Transverse colon (tissue), 4 donors: ENCODE data around the gene DPY19L3. TPM values are rescaled to one million over a fixed set of nuclear protein-coding genes. Genes with fewer than 3 reads are reported as not detected.

Experiments
- DNase-seq: peaks from one replicate; pipeline ENCODE4 v3.0.0-alpha.2; 2019
- H3K27ac ChIP-seq, 4 donors: fragments of 200-600 bp; sonication (generic); 2 replicates each; pipeline ENCODE4 v1.5.1; 2016 to 2018; ENCODE audit warnings: inconsistent platforms in 4 of 4
- H3K27me3 ChIP-seq: fragments of 200-600 bp; sonication (generic); 2 replicates; pipeline ENCODE4 v1.5.1; 2017; ENCODE audit warnings: inconsistent platforms
- H3K36me3 ChIP-seq, 4 donors: fragments of 200-600 bp; sonication (generic); 2 replicates each; pipeline ENCODE4 v1.5.1; 2017 to 2019; ENCODE audit warnings: inconsistent platforms in 4 of 4
- H3K4me1 ChIP-seq, 4 donors: fragments of 200-600 bp; sonication (generic); 2 replicates each; pipeline ENCODE4 v1.5.1; 2017 to 2020; ENCODE audit warnings: inconsistent platforms in 4 of 4
- H3K4me3 ChIP-seq, 4 donors: fragments of 200-600 bp; sonication (generic); 1 replicate in 1 of 4; 2 replicates in 3 of 4; pipeline versions ENCODE4 v1.5.1 to v1.6.1; 2017 to 2019; ENCODE audit warnings: inconsistent platforms in 4 of 4
- H3K9me3 ChIP-seq, 2 donors: fragments of 200-600 bp; sonication (generic); 2 replicates each; pipeline ENCODE4 v1.5.1; 2017 to 2019; ENCODE audit warnings: inconsistent platforms in 2 of 2
- EP300 ChIP-seq: sonication (generic); formaldehyde crosslinking; IDR thresholded peaks from one replicate; pipeline ENCODE4 v1.6.1; 2017; ENCODE audit warnings: antibody characterized with exemption, low read depth
- POLR2A ChIP-seq: fragments of 450-650 bp; IDR thresholded peaks from one replicate; pipeline ENCODE4 v1.6.1; 2016; ENCODE audit warnings: antibody characterized with exemption, mild to moderate bottlenecking, moderate library complexity
- POLR2AphosphoS5 ChIP-seq, 3 donors: sonication (generic); formaldehyde crosslinking; IDR thresholded peaks; one replicate each; pipeline ENCODE4 v1.6.1; 2016; ENCODE audit warnings: antibody characterized with exemption in 3 of 3
- WGBS, 2 donors: methylation state at CpG; one replicate each; pipeline ENCODE4 v1.1.5; 2018; ENCODE audit warnings: low coverage in 1 of 2; 5-methylcytosine and 5-hydroxymethylcytosine counted together
- in situ Hi-C, 4 donors: fragments of 200-750 bp; cut with MboI; loops; one replicate each; pipeline versions ENCODE4 v1.15.0 to v1.15.1; 2017; ENCODE audit warnings: low sequenced_read_pairs in 3 of 4, low pct_ligation_motif_present in 1 of 4, low pct_unique_long_range_greater_than_20kb in 1 of 4
- intact Hi-C: fragments of 100-400 bp; cut with DNase I; formaldehyde crosslinking; loops from one replicate; pipeline ENCODE4 v1.15.1; 2023; ENCODE audit warnings: low total_unique reads
- total RNA-seq, 4 donors: library from RNA; depleted of rRNA; stranded (reverse); fragments of >200 nt; gene quantifications; one replicate each; pipeline ENCODE4 v1.1.0, GENCODE V29; 2016
- TF ChIP-seq, protein P1 (sequence below), 5 experiments: fragments of 200-600 bp in 3 of 5; fragments of 450-650 bp in 2 of 5; sonication (generic) in 3 of 5; IDR thresholded peaks; 1 replicate in 2 of 5; 2 replicates in 3 of 5; pipeline ENCODE4 v1.5.1; 2016 to 2017; ENCODE audit warnings: antibody characterized with exemption in 5 of 5, inconsistent platforms in 3 of 5, mild to moderate bottlenecking in 2 of 5, moderate library complexity in 1 of 5

Gene DPY19L3
- total RNA-seq, 4 donors from 2014 or later, result 15.6 to 48.6 (median 20.2) TPM

DNA sequence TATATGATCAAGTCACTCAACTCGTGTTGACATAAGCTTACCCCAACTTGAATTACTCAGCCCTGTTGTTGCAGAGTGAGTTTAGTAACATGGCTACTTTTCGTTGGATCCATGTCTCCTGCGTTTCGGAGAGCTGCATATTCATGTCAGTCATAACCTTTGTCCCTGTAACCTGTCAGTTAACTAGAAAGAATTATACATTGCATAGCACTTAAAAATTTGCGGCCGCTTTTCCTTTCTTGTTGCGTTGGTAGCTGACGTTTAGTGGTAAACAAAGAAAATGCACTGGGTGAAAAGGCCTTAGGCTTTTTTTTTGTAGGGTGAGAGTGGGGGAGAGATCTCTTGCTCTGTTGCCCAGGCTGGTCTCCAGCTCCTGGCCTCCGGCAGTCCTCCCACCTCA lies 46.0 kb upstream of the DPY19L3 start:
- intact Hi-C loops (no loop called here), in situ Hi-C loops (no loop called here)
- WGBS, 2 donors, result 88 to 92% methylated on average over 7 to 9 of the region's 9 CpGs
- no peak for DNase-seq
- H3K4me3 ChIP-seq, result no peak overlapping the region
- H3K36me3 ChIP-seq, result peaks cover 0 to 30% (median 19%) of the 10 kb centered on the region in 4 donors
- H3K27ac ChIP-seq, result no peak overlapping the region
- peaks cover 8 to 34% (median 15%) of the 10 kb centered on the region in 4 donors for H3K4me1 ChIP-seq
- H3K9me3 ChIP-seq, result no peaks in the 10 kb centered on the region
- no peaks in the 10 kb centered on the region for H3K27me3 ChIP-seq
- TF ChIP-seq POLR2A, result no peak
- TF ChIP-seq, protein P1, sequence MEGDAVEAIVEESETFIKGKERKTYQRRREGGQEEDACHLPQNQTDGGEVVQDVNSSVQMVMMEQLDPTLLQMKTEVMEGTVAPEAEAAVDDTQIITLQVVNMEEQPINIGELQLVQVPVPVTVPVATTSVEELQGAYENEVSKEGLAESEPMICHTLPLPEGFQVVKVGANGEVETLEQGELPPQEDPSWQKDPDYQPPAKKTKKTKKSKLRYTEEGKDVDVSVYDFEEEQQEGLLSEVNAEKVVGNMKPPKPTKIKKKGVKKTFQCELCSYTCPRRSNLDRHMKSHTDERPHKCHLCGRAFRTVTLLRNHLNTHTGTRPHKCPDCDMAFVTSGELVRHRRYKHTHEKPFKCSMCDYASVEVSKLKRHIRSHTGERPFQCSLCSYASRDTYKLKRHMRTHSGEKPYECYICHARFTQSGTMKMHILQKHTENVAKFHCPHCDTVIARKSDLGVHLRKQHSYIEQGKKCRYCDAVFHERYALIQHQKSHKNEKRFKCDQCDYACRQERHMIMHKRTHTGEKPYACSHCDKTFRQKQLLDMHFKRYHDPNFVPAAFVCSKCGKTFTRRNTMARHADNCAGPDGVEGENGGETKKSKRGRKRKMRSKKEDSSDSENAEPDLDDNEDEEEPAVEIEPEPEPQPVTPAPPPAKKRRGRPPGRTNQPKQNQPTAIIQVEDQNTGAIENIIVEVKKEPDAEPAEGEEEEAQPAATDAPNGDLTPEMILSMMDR (IDR thresholded peaks at IDR 0.05), result no peak
- TF ChIP-seq POLR2AphosphoS5 (IDR thresholded peaks at IDR 0.05), result no peak

- Histone ChIP-seq H3K27ac (no peak overlapping the region), H3K4me1 (peaks cover 5 to 21% (median 9%) of the 10 kb centered on the region in 4 donors), H3K9me3 (no peaks in the 10 kb centered on the region), H3K4me3 (no peak overlapping the region), H3K27me3 (no peaks in the 10 kb centered on the region), H3K36me3 (peaks cover 0 to 30% (median 15%) of the 10 kb centered on the region in 4 donors)
- intact Hi-C loops, result no loop called here
- 92 to 94% methylated on average over 7 to 9 of the region's 9 CpGs for WGBS, 2 donors
- in situ Hi-C loops, result no loop called here
- no peak for DNase-seq
- no peak for TF ChIP-seq POLR2AphosphoS5 (IDR thresholded peaks at IDR 0.05)
- no peak for TF ChIP-seq EP300
- TF ChIP-seq, protein P1 (IDR thresholded peaks at IDR 0.05), result no peak
- TF ChIP-seq POLR2A, result no peak
These were observed 43.8 kb upstream of the DPY19L3 start for GRCh38 chr19:32361574-32362317.

- no peak overlapping the region for H3K4me3 ChIP-seq
- peaks cover 5 to 21% (median 9%) of the 10 kb centered on the region in 4 donors for H3K4me1 ChIP-seq
- in situ Hi-C loops (no loop called here), intact Hi-C loops (no loop called here)
- 74 to 79% methylated on average over 5 of the region's 5 CpGs for WGBS, 2 donors
- H3K9me3 ChIP-seq, result no peaks in the 10 kb centered on the region
- H3K36me3 ChIP-seq, result peaks cover 0 to 30% (median 10%) of the 10 kb centered on the region in 4 donors
- peak overlapping the region in 1 of 4 donors; percentile 52 for H3K27ac ChIP-seq
- TF ChIP-seq, protein P1 (IDR thresholded peaks at IDR 0.05), result no peak
- TF ChIP-seq POLR2AphosphoS5 (IDR thresholded peaks at IDR 0.05), result no peak
- TF ChIP-seq POLR2A, result no peak
- TF ChIP-seq EP300, result no peak
- no peak for DNase-seq
- H3K27me3 ChIP-seq, result no peaks in the 10 kb centered on the region
These were observed 43.3 kb upstream of the DPY19L3 start for GRCh38 chr19:32362318-32362691.

- Histone ChIP-seq H3K4me3 (no peak overlapping the region), H3K27ac (peak overlapping the region; percentile 9 to 66 (median 50)), H3K27me3 (no peaks in the 10 kb centered on the region), H3K4me1 (peaks cover 5 to 21% (median 9%) of the 10 kb centered on the region in 4 donors), H3K9me3 (no peaks in the 10 kb centered on the region), H3K36me3 (peaks cover 0 to 24% (median 5%) of the 10 kb centered on the region in 4 donors)
- TF ChIP-seq POLR2AphosphoS5 (IDR thresholded peaks at IDR 0.05) (peak in 2 of 3 donors; percentile 30 to 66), EP300 (no peak)
- in situ Hi-C loops (no loop called here), intact Hi-C loops (no loop called here)
- 54% methylated on average over 3 of the region's 3 CpGs; no CpG with 5 or more reads in 1 of the 2 donors for WGBS, 2 donors
- DNase-seq, result no peak
These were observed 42.4 kb upstream of the DPY19L3 start for GRCh38 chr19:32363175-32363574.
